Endometrial microvascular endothelial cells (primary cell): ENCODE measurements around the gene DBT. TPM values are rescaled to one million over a fixed set of nuclear protein-coding genes. Genes with fewer than 3 reads are reported as not detected.
"Not testable (repeated sequence)": the region's sequence is repeated elsewhere in the genome, so short reads cannot be mapped to it uniquely, and the experiment has no call there.

Experiments
- in situ Hi-C: cut with HindIII; loops from 2 replicates; pipeline ENCODE4 v1.10.0; 2017; ENCODE audit warnings: low sequenced_read_pairs, low pct_unique_long_range_greater_than_20kb; ENCODE audit errors: inconsistent ontology term
- total RNA-seq: library from RNA; depleted of rRNA; stranded (reverse); fragments of >200 nt; gene quantifications from one replicate; pipeline ENCODE4 v1.2.3, GENCODE V29; 2015; ENCODE audit errors: inconsistent ontology term

The DBT gene
- 2.8 TPM for total RNA-seq

DNA sequence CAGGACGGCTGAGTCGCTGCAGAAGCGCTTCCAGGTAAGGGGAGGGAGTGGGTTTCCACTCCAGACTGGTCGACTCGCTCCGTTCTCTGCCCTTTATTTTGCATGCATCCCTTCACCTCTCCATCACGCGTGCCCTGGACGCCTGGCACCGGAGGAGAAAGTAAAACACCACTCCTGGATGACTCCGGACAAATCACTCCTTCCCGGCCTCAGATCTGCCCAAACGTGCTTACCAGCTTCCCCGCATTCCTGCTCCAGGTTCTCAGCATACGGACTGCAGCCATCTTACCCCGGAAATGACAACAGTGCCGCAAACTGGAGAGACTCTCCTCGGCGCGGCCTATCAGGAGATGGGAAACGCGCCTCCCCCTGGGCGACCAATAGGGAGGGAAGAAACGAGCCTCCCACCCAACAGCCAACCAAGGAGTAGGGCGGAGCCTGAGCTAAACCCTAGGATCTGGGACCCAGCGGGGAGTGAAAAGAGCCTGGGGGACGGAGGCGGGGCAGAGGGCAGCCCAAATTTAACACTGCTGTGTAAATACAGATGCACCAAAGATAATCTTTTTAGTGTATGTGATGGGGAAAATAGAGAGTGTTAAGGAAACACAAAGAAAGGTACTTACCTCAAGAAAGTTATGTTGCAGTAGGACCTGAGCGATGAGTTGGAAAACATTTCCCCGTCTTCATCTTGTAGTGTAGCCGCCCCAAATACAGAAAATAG lies at the start of gene DBT:
Gene DBT, minus strand, starts transcription at position 298 of the 721 bp plus-strand sequence. Its CDS starts 14 bp downstream, at position 284.
- in situ Hi-C loops, result no loop called here

- in situ Hi-C loops, result no loop called here
Observed at GRCh38 chr1:100298512-100298911, 48.9 kb upstream of the DBT start.

- in situ Hi-C loops, result not testable (repeated sequence)
Observed at GRCh38 chr1:100296997-100297396, 47.4 kb upstream of the DBT start.

- in situ Hi-C loops, result no loop called here
Observed at GRCh38 chr1:100296140-100296539, 46.5 kb upstream of the DBT start.

DNA sequence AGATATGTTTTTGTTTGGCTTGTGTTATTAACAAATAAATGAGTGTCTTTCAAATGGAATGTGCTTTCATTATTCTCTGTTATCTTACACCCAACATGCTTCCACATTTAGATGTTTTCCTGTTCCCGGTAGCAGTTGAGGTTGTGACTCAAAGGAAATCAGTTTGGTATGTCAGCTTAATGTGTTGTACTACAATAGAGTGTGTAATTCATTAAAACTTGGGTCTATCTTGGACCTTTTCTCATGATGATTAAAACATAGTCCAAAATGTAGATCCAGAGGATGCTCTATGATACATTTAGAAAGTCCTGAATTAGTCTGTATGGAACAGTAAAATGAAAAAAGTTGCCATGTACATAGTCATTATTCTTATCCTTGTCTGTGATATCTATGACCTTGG lies 43.1 kb upstream of the DBT start:
- in situ Hi-C loops, result no loop called here

- in situ Hi-C loops, result no loop called here
Observed at GRCh38 chr1:100290291-100290690, 40.7 kb upstream of the DBT start.

DNA sequence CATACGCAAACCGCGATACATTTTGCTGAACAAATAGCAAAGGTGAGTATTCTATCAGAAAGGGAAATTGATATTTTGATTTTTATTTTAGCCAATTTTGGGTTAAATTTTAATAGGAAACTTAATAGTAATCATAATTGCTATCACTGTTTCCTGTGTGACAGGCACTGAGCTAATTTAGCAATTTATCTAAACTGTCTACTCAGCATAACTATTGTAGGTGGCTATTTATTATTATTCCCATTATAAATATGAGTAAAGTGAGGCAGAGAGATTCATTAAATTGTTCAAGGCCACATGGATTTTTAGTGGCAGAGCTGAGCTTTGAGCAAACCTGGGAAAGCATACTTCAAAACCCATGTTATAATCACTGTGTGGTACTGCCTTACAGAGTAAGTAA lies 37.5 kb upstream of the DBT start:
- in situ Hi-C loops, result no loop called here

DNA sequence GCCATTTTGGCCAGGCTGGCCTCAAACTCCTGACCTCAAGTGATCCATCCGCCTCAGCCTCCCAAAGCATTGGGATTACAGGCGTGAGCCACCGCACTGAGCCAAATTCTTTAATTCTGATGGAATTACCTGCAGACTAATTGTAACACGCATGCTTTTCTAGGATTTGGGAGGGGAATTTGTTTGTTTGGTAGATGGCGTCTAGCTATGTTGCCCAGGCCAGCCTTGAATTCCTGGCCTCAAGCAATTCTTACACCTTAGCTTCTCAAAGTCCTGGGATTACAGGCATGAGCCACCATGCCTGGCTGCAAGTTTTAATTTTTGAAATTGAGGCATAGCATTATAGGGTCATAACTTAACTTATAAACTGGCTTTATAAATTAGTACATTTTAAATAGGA lies 35.0 kb upstream of the DBT start:
- in situ Hi-C loops, result no loop called here

DNA sequence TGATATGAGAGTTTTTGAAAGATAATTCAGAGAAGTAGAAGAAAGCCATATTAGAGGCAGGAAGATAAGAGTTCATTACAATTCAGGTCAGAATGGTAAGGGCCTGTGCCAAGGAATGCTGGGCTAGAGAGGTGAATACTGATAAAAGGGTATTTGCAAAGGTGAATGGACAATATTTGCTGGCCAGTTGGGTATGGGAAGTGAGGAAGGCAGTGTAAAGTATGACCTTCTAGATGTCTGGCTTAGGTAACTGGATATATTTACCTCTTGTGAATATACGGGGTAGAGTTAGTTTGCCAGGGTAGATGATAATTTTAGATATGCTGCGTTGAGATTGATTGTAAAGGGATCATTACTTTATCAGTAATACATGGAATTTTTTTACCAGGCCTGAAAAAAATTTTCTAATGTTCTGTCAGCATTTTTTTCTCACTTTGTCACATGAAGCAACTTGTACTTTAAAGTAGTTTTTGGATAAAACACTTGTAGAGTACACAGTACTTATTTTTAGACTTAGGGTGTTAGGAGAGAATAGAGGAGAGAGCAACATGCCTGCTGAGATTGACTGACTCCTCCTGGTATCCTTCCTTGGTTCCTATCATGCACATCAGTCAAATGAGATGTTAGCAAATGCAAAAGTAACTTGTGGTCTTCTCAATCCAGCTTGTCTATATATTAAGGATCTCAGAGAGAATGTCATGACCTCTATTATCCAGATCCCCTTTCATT lies 30.5 kb upstream of the DBT start:
- in situ Hi-C loops, result no loop called here

DNA sequence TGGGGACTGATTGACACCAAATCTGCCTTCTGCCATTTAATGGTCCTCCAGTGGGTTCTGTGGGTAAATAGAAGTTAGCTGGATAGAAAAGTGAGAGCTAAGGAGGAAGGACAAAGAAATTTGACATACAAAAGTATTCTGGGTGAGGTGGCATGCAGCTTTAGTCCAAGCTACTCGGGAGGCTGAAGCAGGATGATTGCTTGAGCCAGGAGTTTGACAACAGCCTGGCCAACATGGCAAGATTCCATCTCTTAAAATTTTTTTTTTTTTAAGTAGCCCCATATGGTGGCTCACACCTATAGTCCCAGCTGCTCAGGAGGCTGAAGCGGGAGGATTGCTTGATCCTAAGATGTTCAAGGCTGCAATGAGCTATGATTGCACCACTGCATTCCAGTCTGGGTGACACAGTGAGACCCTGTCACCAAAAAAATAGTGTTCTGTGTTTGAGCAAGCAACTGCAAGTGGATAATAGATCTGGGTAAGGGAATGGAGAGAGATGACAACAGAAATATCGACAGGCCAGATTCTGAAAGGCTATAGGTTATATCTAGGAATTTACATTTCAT lies 29.8 kb upstream of the DBT start:
- in situ Hi-C loops, result no loop called here

GRCh38 chr1:100277866-100278265 lies 28.2 kb upstream of the DBT start:
- in situ Hi-C loops, result no loop called here

GRCh38 chr1:100268202-100268601 lies 18.6 kb upstream of the DBT start:
- in situ Hi-C loops, result no loop called here

GRCh38 chr1:100267284-100267683 lies 17.6 kb upstream of the DBT start:
- in situ Hi-C loops, result no loop called here

GRCh38 chr1:100266741-100267140 lies 17.1 kb upstream of the DBT start:
- in situ Hi-C loops, result no loop called here

DNA sequence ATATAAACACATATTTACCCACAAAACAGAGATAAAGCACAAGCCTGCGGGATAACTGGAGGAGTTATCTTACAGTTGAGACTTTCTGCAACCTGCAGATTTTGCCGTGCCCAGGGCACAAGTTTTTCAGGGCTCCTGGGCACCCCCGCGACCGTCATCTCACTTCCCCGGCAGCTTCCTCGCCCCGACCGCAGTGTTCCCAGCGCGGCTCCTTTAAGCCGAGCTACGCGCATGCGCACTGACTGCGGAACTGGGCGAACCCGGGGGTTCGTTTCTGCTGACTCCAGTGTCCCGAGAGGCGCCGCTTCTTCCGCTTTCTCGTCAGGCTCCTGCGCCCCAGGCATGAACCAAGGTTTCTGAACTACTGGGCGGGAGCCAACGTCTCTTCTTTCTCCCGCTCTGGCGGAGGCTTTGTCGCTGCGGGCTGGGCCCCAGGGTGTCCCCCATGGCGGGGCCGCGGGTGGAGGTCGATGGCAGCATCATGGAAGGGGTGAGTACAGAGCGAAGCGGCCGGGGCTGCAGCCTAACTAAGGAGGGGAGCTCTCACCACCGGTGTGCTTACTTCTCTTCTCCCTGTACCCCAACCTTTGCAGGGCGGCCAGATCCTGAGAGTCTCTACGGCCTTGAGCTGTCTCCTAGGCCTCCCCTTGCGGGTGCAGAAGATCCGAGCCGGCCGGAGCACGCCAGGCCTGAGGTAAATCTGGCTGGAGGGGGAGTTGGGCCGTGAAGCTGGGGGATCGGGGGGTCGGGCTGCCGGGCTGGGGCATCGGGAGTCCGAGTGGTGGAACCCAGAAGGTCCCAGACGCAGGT lies 16.5 kb upstream of the DBT start, which contains the start of gene RTCA:
Gene RTCA, plus strand, starts transcription at position 286 of the 810 bp plus-strand sequence. Its CDS starts 160 bp downstream, at position 446.
- in situ Hi-C loops, result no loop called here

GRCh38 chr1:100265562-100265930 lies 15.9 kb upstream of the DBT start:
- in situ Hi-C loops, result no loop called here

GRCh38 chr1:100264081-100264480 lies 14.4 kb upstream of the DBT start:
- in situ Hi-C loops, result not testable (repeated sequence)

DNA sequence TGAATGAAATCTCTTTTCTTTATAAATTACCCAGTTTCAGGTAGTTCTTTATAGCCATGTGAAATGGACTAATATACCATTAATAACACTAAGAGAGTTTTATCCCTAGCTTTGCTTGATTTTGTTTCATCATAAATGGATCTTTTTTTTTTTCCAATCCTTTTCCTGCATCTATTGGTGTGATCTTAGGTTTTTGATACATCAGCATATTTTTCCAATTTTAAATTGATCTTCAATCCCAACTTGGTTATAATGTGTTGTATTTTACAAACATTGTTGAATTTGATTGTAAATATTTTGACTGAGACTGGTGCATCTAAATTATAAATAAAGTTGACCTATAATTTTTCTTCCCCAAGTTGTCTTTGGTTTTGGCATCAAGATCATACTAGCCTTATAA lies 12.1 kb upstream of the DBT start:
- in situ Hi-C loops, result no loop called here

DNA sequence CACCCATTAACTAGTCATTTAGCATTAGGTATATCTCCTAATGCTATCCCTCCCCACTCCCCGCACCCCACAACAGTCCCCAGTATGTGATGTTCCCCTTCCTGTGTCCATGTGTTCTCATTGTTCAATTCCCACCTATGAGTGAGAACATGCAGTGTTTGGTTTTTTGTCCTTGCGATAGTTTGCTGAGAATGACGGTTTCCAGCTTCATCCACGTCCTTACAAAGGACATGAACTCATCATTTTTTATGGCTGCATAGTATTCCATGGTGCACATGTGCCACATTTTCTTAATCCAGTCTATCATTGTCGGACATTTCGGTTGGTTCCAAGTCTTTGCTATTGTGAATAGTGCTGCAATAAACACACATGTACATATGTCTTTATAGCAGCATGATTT lies 8.8 kb upstream of the DBT start:
- in situ Hi-C loops, result not testable (repeated sequence)
